ENCODE measurements around the gene ODC1.

ODC1 gene

GRCh38 chr2:10447895-10448575, at the start of gene ODC1:
Gene ODC1, minus strand, starts transcription at chr2:10448327. Its CDS starts 3,295 bp downstream, at chr2:10445032.
- TF ChIP-seq MAX (IDR thresholded peaks at IDR 0.05), result peak; percentile 97
- TF ChIP-seq YY1 (IDR thresholded peaks at IDR 0.05; ENCODE audit: low read depth), result 0 out of 2 replicates have a peak, but pooled peaks have one; percentile 47
- peak; percentile 45; the same call in 1 of the 2 replicates for TF ChIP-seq TAF1 (IDR thresholded peaks at IDR 0.05; ENCODE audit: low read depth)
- TF ChIP-seq REST (IDR thresholded peaks at IDR 0.05; ENCODE audit: low read depth), result peak; percentile 16; the same call in 1 of the 2 replicates
- no peak for TF ChIP-seq EGR1 (IDR thresholded peaks at IDR 0.05)
- TF ChIP-seq, protein P1, sequence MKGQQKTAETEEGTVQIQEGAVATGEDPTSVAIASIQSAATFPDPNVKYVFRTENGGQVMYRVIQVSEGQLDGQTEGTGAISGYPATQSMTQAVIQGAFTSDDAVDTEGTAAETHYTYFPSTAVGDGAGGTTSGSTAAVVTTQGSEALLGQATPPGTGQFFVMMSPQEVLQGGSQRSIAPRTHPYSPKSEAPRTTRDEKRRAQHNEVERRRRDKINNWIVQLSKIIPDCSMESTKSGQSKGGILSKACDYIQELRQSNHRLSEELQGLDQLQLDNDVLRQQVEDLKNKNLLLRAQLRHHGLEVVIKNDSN (IDR thresholded peaks at IDR 0.05), result peak; percentile 74; the same call in 1 of the 2 replicates
- TF ChIP-seq TCF12 (IDR thresholded peaks at IDR 0.05; ENCODE audit: low read depth), result no peak; the same call in 1 of the 2 replicates
- no peak for TF ChIP-seq ZBTB7A (IDR thresholded peaks at IDR 0.05; ENCODE audit: low read depth)
- TF ChIP-seq CREB1 (IDR thresholded peaks at IDR 0.05; ENCODE audit: low read depth), result no peak
- TF ChIP-seq TEAD4 (IDR thresholded peaks at IDR 0.05), result no peak
- no peak for TF ChIP-seq EP300 (IDR thresholded peaks at IDR 0.05; ENCODE audit: borderline replicate concordance)
- no peak for TF ChIP-seq CEBPB (IDR thresholded peaks at IDR 0.05)
- TF ChIP-seq NFIC (IDR thresholded peaks at IDR 0.05), result no peak
- no peak for TF ChIP-seq FOXM1 (IDR thresholded peaks at IDR 0.05; ENCODE audit: borderline replicate concordance, low read depth)
- no peak for TF ChIP-seq RAD21 (IDR thresholded peaks at IDR 0.05; ENCODE audit: low read depth)

GRCh38 chr2:10497797-10498251, 49.7 kb upstream of the ODC1 start:
- TF ChIP-seq FOXM1 (IDR thresholded peaks at IDR 0.05; ENCODE audit: borderline replicate concordance, low read depth), result no peak
- TF ChIP-seq TEAD4 (IDR thresholded peaks at IDR 0.05), result no peak
- no peak for TF ChIP-seq CREB1 (IDR thresholded peaks at IDR 0.05; ENCODE audit: low read depth)
- peak; percentile 22; the same call in 1 of the 2 replicates for TF ChIP-seq EGR1 (IDR thresholded peaks at IDR 0.05)
- no peak for TF ChIP-seq EP300 (IDR thresholded peaks at IDR 0.05; ENCODE audit: borderline replicate concordance)
- no peak for TF ChIP-seq YY1 (IDR thresholded peaks at IDR 0.05; ENCODE audit: low read depth)
- peak; percentile 53 for TF ChIP-seq MAX (IDR thresholded peaks at IDR 0.05)
- TF ChIP-seq TCF12 (IDR thresholded peaks at IDR 0.05; ENCODE audit: low read depth), result peak; percentile 83
- TF ChIP-seq NFIC (IDR thresholded peaks at IDR 0.05), result peak; percentile 28; the same call in 1 of the 2 replicates
- TF ChIP-seq REST (IDR thresholded peaks at IDR 0.05; ENCODE audit: low read depth), result no peak
- no peak for TF ChIP-seq ZBTB7A (IDR thresholded peaks at IDR 0.05; ENCODE audit: low read depth)
- TF ChIP-seq, protein P1 (IDR thresholded peaks at IDR 0.05), result 0 out of 2 replicates have a peak, but pooled peaks have one; percentile 21
- TF ChIP-seq CEBPB (IDR thresholded peaks at IDR 0.05), result 0 out of 2 replicates have a peak, but pooled peaks have one; percentile 41
- no peak for TF ChIP-seq TAF1 (IDR thresholded peaks at IDR 0.05; ENCODE audit: low read depth)
- TF ChIP-seq RAD21 (IDR thresholded peaks at IDR 0.05; ENCODE audit: low read depth), result peak; percentile 2; the same call in 1 of the 2 replicates

GRCh38 chr2:10495988-10496313, 47.8 kb upstream of the ODC1 start:
- TF ChIP-seq REST (IDR thresholded peaks at IDR 0.05; ENCODE audit: low read depth) (no peak), YY1 (IDR thresholded peaks at IDR 0.05; ENCODE audit: low read depth) (no peak), TCF12 (IDR thresholded peaks at IDR 0.05; ENCODE audit: low read depth) (no peak), TEAD4 (IDR thresholded peaks at IDR 0.05) (no peak), FOXM1 (IDR thresholded peaks at IDR 0.05; ENCODE audit: borderline replicate concordance, low read depth) (no peak), ZBTB7A (IDR thresholded peaks at IDR 0.05; ENCODE audit: low read depth) (no peak), MAX (IDR thresholded peaks at IDR 0.05) (no peak), CREB1 (IDR thresholded peaks at IDR 0.05; ENCODE audit: low read depth) (no peak), CEBPB (IDR thresholded peaks at IDR 0.05) (no peak), RAD21 (IDR thresholded peaks at IDR 0.05; ENCODE audit: low read depth) (no peak), NFIC (IDR thresholded peaks at IDR 0.05) (no peak), TAF1 (IDR thresholded peaks at IDR 0.05; ENCODE audit: low read depth) (no peak), EGR1 (IDR thresholded peaks at IDR 0.05) (no peak), EP300 (IDR thresholded peaks at IDR 0.05; ENCODE audit: borderline replicate concordance) (no peak)
- TF ChIP-seq, protein P1 (IDR thresholded peaks at IDR 0.05), result no peak

Measured in Ishikawa (cell line).